ENCODE data around the gene CFAP251. TPM values are rescaled to one million over a fixed set of nuclear protein-coding genes. Genes with fewer than 3 reads are reported as not detected.

Gene CFAP251
- polyA plus RNA-seq, 1 donor (not counting 4 experiments of a cell fraction or from before 2014, with no cell fraction given), result 74.2 TPM

GRCh38 chr12:122006186-122006926 is 88.0 kb downstream of the CFAP251 start:
- Histone ChIP-seq H3K9me3 (ENCODE audit: control insufficient read depth, low read depth, low read length) (no peaks in the 10 kb centered on the region), H4K20me1 (ENCODE audit: control insufficient read depth, extremely low read depth, insufficient read depth, low read length) (no peaks in the 10 kb centered on the region), H3K4me3 (ENCODE audit: control insufficient read depth in 2 of 3, extremely low read depth in 1 of 3, insufficient read depth in 2 of 3, low read depth in 1 of 3, low read length in 3 of 3) (no peak overlapping the region), H3K27me3 (ENCODE audit: control insufficient read depth, extremely low read depth, insufficient read depth, low read length) (no peaks in the 10 kb centered on the region), H3K4me1 (ENCODE audit: control insufficient read depth, extremely low read depth, insufficient read depth, low read length) (peaks cover 18% of the 10 kb centered on the region), H3K27ac (ENCODE audit: control insufficient read depth, insufficient read depth, low read length) (no peak overlapping the region), H3K79me2 (ENCODE audit: control insufficient read depth, insufficient read depth, low read length) (no peaks in the 10 kb centered on the region), H3K9ac (ENCODE audit: control insufficient read depth, extremely low read depth, insufficient read depth, low read length) (no peak overlapping the region), H3K9me1 (ENCODE audit: control insufficient read depth, extremely low read depth, insufficient read depth, low read length) (no peaks in the 10 kb centered on the region), H3K36me3 (ENCODE audit: control insufficient read depth in 2 of 2, extremely low read depth in 1 of 2, insufficient read depth in 2 of 2, low read length in 2 of 2) (peaks cover 4 to 7% of the 10 kb centered on the region in 2 experiments), H3K4me2 (ENCODE audit: control insufficient read depth, extremely low read depth, insufficient read depth, low read depth, low read length) (no peak overlapping the region), H2AFZ (ENCODE audit: control insufficient read depth, low read length) (no peak overlapping the region)
- FAIRE-seq, result no peak
- no peak for TF ChIP-seq CTCF (optimal IDR thresholded peaks at IDR 0.05 in 1 of 3, IDR thresholded peaks at IDR 0.05 in 1 of 3, conservative IDR thresholded peaks at IDR 0.05 in 1 of 3; ENCODE audit: extremely low read depth in 1 of 3, insufficient read depth in 2 of 3, low read length in 3 of 3)
- no peak for TF ChIP-seq EZH2 (IDR thresholded peaks at IDR 0.05; ENCODE audit: low read length)
- dilution Hi-C loops (cut with MboI; ENCODE audit: extremely low pct_ligation_motif_present, low sequenced_read_pairs), result no loop called here
- DNase-seq (ENCODE audit: low read depth, low spot score), result no peak

GRCh38 chr12:122009741-122010140 is 91.3 kb downstream of the CFAP251 start:
- Histone ChIP-seq H3K4me1 (ENCODE audit: control insufficient read depth, extremely low read depth, insufficient read depth, low read length) (peaks cover 5% of the 10 kb centered on the region), H3K9me1 (ENCODE audit: control insufficient read depth, extremely low read depth, insufficient read depth, low read length) (no peaks in the 10 kb centered on the region), H3K9ac (ENCODE audit: control insufficient read depth, extremely low read depth, insufficient read depth, low read length) (no peak overlapping the region), H3K4me3 (ENCODE audit: control insufficient read depth in 2 of 3, extremely low read depth in 1 of 3, insufficient read depth in 2 of 3, low read depth in 1 of 3, low read length in 3 of 3) (no peak overlapping the region), H3K36me3 (ENCODE audit: control insufficient read depth in 2 of 2, extremely low read depth in 1 of 2, insufficient read depth in 2 of 2, low read length in 2 of 2) (peaks cover 0 to 3% of the 10 kb centered on the region in 2 experiments), H3K79me2 (ENCODE audit: control insufficient read depth, insufficient read depth, low read length) (no peaks in the 10 kb centered on the region), H4K20me1 (ENCODE audit: control insufficient read depth, extremely low read depth, insufficient read depth, low read length) (no peaks in the 10 kb centered on the region), H3K27ac (ENCODE audit: control insufficient read depth, insufficient read depth, low read length) (no peak overlapping the region), H2AFZ (ENCODE audit: control insufficient read depth, low read length) (no peak overlapping the region), H3K27me3 (ENCODE audit: control insufficient read depth, extremely low read depth, insufficient read depth, low read length) (no peaks in the 10 kb centered on the region), H3K4me2 (ENCODE audit: control insufficient read depth, extremely low read depth, insufficient read depth, low read depth, low read length) (no peak overlapping the region), H3K9me3 (ENCODE audit: control insufficient read depth, low read depth, low read length) (no peaks in the 10 kb centered on the region)
- dilution Hi-C loops (cut with MboI; ENCODE audit: extremely low pct_ligation_motif_present, low sequenced_read_pairs), result no loop called here
- DNase-seq (ENCODE audit: low read depth, low spot score) (no peak), FAIRE-seq (no peak)
- TF ChIP-seq CTCF (optimal IDR thresholded peaks at IDR 0.05 in 1 of 3, IDR thresholded peaks at IDR 0.05 in 1 of 3, conservative IDR thresholded peaks at IDR 0.05 in 1 of 3; ENCODE audit: extremely low read depth in 1 of 3, insufficient read depth in 2 of 3, low read length in 3 of 3), result no peak
- no peak for TF ChIP-seq EZH2 (IDR thresholded peaks at IDR 0.05; ENCODE audit: low read length)
